ENCODE results near the gene LPP.

- TF ChIP-seq POLR2A (IDR thresholded peaks at IDR 0.05; ENCODE audit: low read depth, low read length), result no peak
- no peak for TF ChIP-seq POLR2AphosphoS5 (IDR thresholded peaks at IDR 0.05; ENCODE audit: low read depth, low read length)
Observed at GRCh38 chr3:188826574-188826973, 672.6 kb downstream of the LPP start.

Measured in GM12891 (cell line).